Chondrocyte (in vitro differentiated cells): ENCODE results near the gene GSS. TPM values are rescaled to one million over a fixed set of nuclear protein-coding genes. Genes with fewer than 3 reads are reported as not detected.

Source experiments
- DNase-seq: peaks from one replicate; pipeline ENCODE4 v3.0.0; 2021; ENCODE audit warnings: mixed read lengths, low spot score
- H3K27ac Mint-ChIP-seq: one replicate; pipeline ENCODE4 v1.8.0; 2021; ENCODE audit warnings: mild to moderate bottlenecking, moderate library complexity, mixed read lengths; ENCODE audit not compliant: unreplicated experiment
- H3K27me3 Mint-ChIP-seq: 2 replicates; pipeline ENCODE4 v1.8.0; 2021; ENCODE audit warnings: low read depth, mixed read lengths
- H3K36me3 Mint-ChIP-seq: 2 replicates; pipeline ENCODE4 v1.8.0; 2021; ENCODE audit warnings: low read depth, mixed read lengths
- H3K4me1 Mint-ChIP-seq: 2 replicates; pipeline ENCODE4 v1.8.0; 2021; ENCODE audit warnings: low read depth, mild to moderate bottlenecking, mixed read lengths
- H3K4me3 Mint-ChIP-seq: one replicate; pipeline ENCODE4 v1.8.0; 2021; ENCODE audit warnings: mild to moderate bottlenecking, moderate library complexity, mixed read lengths; ENCODE audit not compliant: unreplicated experiment
- H3K9me3 Mint-ChIP-seq: 2 replicates; pipeline ENCODE4 v1.8.0; 2021; ENCODE audit warnings: low read depth, mixed read lengths
- total RNA-seq: library from RNA; stranded (reverse); gene quantifications from 3 replicates; pipeline ENCODE4 v1.2.1, GENCODE V29; 2021
- TF ChIP-seq, protein P1 (sequence below): fragments of 200-600 bp; sonication (generic); IDR thresholded peaks from 2 replicates; pipeline ENCODE4 v1.5.0; 2021; ENCODE audit warnings: antibody characterized with exemption, mild to moderate bottlenecking, moderate library complexity

GSS gene
- total RNA-seq, 1 donor from 2014 or later, result 57.3 TPM

DNA sequence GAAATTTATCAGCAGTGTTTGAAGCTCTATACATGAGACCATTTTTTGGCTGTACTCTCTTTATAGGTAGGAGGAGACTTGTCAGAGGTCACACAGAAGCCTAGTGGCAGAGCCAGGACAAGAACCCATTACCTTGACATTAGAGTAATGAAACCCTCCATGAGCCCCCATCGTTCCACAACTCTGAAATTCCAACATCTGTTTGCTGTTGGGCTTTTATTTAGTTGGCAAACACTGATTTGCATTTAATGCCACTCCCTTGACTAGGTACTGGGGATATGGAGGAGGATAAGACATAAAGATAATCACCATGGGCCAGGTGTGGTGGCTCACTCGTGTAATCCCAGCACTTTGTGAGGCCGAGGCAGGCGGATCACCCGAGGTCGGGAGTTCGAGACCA, 1.6 kb downstream of the GSS start:
- H3K27me3 Mint-ChIP-seq, result no peaks in the 10 kb centered on the region
- H3K36me3 Mint-ChIP-seq, result peaks cover 11% of the 10 kb centered on the region
- H3K4me3 Mint-ChIP-seq, result no peak overlapping the region
- no peaks in the 10 kb centered on the region for H3K9me3 Mint-ChIP-seq
- TF ChIP-seq, protein P1, sequence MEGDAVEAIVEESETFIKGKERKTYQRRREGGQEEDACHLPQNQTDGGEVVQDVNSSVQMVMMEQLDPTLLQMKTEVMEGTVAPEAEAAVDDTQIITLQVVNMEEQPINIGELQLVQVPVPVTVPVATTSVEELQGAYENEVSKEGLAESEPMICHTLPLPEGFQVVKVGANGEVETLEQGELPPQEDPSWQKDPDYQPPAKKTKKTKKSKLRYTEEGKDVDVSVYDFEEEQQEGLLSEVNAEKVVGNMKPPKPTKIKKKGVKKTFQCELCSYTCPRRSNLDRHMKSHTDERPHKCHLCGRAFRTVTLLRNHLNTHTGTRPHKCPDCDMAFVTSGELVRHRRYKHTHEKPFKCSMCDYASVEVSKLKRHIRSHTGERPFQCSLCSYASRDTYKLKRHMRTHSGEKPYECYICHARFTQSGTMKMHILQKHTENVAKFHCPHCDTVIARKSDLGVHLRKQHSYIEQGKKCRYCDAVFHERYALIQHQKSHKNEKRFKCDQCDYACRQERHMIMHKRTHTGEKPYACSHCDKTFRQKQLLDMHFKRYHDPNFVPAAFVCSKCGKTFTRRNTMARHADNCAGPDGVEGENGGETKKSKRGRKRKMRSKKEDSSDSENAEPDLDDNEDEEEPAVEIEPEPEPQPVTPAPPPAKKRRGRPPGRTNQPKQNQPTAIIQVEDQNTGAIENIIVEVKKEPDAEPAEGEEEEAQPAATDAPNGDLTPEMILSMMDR, result no peak
- DNase-seq, result no peak
- H3K4me1 Mint-ChIP-seq, result peaks cover 24% of the 10 kb centered on the region
- no peak overlapping the region for H3K27ac Mint-ChIP-seq

DNA sequence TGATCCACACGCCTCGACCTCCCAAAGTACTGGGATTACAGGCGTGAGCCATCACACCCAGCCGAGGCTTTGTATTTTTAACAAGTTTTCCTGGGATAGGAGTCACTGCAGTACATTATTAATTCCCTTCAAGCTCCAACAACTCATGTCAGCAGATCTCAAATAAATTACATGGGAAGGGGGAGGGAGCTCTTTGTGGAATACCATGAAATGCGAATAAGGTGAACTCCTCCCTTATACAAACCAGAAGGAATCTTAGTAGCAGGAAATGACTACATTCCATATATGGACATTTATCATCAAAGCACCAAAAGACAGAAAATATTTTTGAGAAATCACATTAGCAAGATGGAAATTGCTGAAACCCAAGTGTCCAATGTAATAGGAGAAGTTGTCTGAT, 2.9 kb downstream of the GSS start:
- no peak overlapping the region for H3K4me3 Mint-ChIP-seq
- H3K4me1 Mint-ChIP-seq, result peaks cover 24% of the 10 kb centered on the region
- DNase-seq, result no peak
- no peaks in the 10 kb centered on the region for H3K9me3 Mint-ChIP-seq
- H3K27ac Mint-ChIP-seq, result no peak overlapping the region
- TF ChIP-seq, protein P1, result no peak
- H3K36me3 Mint-ChIP-seq, result peaks cover 11% of the 10 kb centered on the region
- H3K27me3 Mint-ChIP-seq, result no peaks in the 10 kb centered on the region

DNA sequence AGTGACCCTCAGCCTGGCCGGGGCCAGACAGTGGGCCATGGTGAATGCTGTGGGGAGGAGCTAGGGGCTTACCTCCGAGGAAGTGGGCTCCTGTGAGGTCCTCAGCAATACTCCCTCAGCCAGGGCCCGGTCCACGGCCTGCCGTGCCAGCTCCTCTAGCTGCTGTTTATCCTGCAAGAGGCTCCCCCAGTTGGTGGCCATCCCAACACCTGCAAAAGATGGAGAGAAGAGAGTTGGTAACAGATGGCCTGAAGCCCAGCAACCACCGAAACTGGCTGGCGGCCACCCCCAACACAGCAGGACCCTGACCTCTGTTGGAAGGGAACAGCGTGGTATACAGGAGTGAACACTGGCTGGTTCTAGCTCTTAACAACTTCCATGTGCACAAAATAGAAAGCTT, 4.0 kb downstream of the GSS start:
- no peak for DNase-seq
- Mint-ChIP-seq H3K4me3 (no peak overlapping the region), H3K36me3 (peaks cover 12% of the 10 kb centered on the region), H3K4me1 (peaks cover 24% of the 10 kb centered on the region), H3K9me3 (no peaks in the 10 kb centered on the region), H3K27ac (no peak overlapping the region), H3K27me3 (no peaks in the 10 kb centered on the region)
- TF ChIP-seq, protein P1, result no peak

DNA sequence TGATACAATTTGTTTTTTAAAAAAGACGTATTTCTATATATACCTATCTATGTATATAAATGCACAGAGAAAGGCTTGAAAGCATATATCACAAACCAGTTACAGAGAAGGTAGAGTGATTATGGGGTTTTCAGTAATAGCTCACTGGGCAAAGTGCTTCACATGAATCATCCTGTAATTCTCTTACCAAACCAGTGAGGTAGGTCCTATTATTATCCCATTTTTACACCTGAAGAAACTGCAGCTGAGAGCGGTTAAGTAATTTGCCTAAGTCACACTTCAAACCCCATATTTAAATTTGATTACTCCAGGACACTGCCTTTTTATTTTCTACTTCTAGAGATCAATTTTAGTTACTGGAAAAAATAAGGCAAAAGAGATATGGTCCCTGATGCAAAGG, 4.4 kb downstream of the GSS start:
- Mint-ChIP-seq H3K36me3 (peaks cover 14% of the 10 kb centered on the region), H3K27me3 (no peaks in the 10 kb centered on the region), H3K4me1 (peaks cover 22% of the 10 kb centered on the region), H3K4me3 (no peak overlapping the region), H3K27ac (no peak overlapping the region), H3K9me3 (no peaks in the 10 kb centered on the region)
- TF ChIP-seq, protein P1, result no peak
- DNase-seq, result no peak

DNA sequence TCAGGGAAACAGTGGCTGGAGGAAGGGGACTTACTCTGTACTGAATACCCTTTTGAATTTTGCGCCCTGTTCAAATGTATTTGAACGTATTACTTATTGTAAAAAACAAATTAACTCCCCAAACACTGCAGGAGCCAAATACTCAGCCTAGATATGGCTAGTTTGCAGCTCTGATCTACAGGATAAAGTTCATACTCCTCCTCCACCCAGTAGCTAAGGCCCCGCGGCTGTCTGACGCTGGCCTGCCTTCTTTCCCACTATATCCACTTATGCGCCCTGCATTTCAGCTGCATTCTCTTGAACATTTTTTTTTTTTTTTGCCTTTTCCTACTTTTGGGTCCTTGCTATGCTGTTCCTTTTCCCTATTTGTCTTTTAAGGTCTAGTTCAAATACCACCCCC, 6.5 kb downstream of the GSS start:
- H3K27ac Mint-ChIP-seq, result no peak overlapping the region
- TF ChIP-seq, protein P1, result no peak
- H3K36me3 Mint-ChIP-seq, result peaks cover 27% of the 10 kb centered on the region
- peaks cover 7% of the 10 kb centered on the region for H3K4me1 Mint-ChIP-seq
- no peak overlapping the region for H3K4me3 Mint-ChIP-seq
- H3K27me3 Mint-ChIP-seq, result no peaks in the 10 kb centered on the region
- DNase-seq, result no peak
- no peaks in the 10 kb centered on the region for H3K9me3 Mint-ChIP-seq
